AG09319 (cell line): ENCODE results near the gene GABRB2.
"Not testable (repeated sequence)": the region's sequence is repeated elsewhere in the genome, so short reads cannot be mapped to it uniquely, and the experiment has no call there.

Source experiments
- DNase-seq: peaks from one replicate; pipeline ENCODE4 v3.0.0-alpha.2; 2010; ENCODE audit warnings: low read depth; ENCODE audit errors: extremely low read depth
- TF ChIP-seq, protein P1 (sequence below): IDR thresholded peaks from 2 replicates; pipeline ENCODE4 v1.5.1; 2011; ENCODE audit warnings: low read depth, mild to moderate bottlenecking, inconsistent platforms, low read length, moderate library complexity

The GABRB2 gene

DNA sequence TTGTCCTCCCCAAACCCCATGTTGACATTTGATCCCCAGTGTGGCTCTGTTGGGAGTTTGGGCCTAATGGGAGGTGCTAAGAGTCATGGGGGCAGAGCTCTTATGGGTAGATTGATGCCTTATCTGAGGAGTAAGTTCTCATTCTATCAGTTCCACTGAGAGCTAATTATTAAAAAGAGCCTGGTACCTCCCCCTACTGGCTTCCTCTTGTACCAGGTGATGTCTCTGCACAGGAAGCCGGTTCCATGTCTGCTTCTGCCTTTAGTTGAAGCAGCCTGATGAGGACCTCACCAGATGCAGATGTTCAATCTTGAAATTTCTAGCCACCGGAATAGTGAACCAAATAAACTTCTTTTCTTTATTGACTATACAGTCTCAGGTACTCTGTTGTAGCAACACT lies 10.8 kb downstream of the GABRB2 start:
- TF ChIP-seq, protein P1, sequence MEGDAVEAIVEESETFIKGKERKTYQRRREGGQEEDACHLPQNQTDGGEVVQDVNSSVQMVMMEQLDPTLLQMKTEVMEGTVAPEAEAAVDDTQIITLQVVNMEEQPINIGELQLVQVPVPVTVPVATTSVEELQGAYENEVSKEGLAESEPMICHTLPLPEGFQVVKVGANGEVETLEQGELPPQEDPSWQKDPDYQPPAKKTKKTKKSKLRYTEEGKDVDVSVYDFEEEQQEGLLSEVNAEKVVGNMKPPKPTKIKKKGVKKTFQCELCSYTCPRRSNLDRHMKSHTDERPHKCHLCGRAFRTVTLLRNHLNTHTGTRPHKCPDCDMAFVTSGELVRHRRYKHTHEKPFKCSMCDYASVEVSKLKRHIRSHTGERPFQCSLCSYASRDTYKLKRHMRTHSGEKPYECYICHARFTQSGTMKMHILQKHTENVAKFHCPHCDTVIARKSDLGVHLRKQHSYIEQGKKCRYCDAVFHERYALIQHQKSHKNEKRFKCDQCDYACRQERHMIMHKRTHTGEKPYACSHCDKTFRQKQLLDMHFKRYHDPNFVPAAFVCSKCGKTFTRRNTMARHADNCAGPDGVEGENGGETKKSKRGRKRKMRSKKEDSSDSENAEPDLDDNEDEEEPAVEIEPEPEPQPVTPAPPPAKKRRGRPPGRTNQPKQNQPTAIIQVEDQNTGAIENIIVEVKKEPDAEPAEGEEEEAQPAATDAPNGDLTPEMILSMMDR: no peak
- DNase-seq: no peak

- DNase-seq: no peak
- TF ChIP-seq, protein P1: no peak
Measured at GRCh38 chr5:161530700-161531099, 15.8 kb downstream of the GABRB2 start.

- TF ChIP-seq, protein P1: no peak
- no peak for DNase-seq
Measured at GRCh38 chr5:161513942-161514341, 32.6 kb downstream of the GABRB2 start.

GRCh38 chr5:161507591-161507990 lies 38.9 kb downstream of the GABRB2 start:
- TF ChIP-seq, protein P1: no peak
- DNase-seq: no peak

DNA sequence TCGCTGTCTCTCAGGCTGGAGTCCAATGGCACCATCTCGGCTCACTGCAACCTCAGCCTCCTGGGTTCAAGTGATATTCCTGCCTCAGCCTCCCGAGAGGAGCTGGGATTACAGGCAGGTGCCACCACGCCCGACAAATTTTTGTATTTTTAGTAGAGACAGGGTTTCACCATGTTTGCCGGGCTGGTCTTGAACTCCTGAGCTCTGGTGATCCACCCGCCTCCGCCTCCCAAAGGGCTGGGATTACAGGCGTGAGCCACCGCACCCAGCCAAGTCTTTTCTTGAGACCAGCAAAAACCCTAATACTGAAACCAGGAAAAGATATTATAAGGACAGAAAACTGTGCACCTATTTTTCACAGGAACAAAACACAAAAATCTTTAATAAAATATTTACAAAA lies 41.4 kb downstream of the GABRB2 start:
- DNase-seq: not testable (repeated sequence)

- TF ChIP-seq, protein P1: no peak
- DNase-seq: no peak
Measured at GRCh38 chr5:161498531-161498930, 48.0 kb downstream of the GABRB2 start.

- TF ChIP-seq, protein P1: no peak
- no peak for DNase-seq
Measured at GRCh38 chr5:161483721-161484120, 62.8 kb downstream of the GABRB2 start.

GRCh38 chr5:161481922-161482321 lies 64.6 kb downstream of the GABRB2 start:
- DNase-seq: no peak
- TF ChIP-seq, protein P1: no peak
